IMR-90 (cell line): ENCODE measurements around the gene IFFO2. TPM values are rescaled to one million over a fixed set of nuclear protein-coding genes. Genes with fewer than 3 reads are reported as not detected.

ENCODE experiments used
- ATAC-seq: fragments of 200-7000 bp; cut with Tn5 transposase; 2 replicates; pipeline ENCODE4 v1.9.1; 2020; ENCODE audit warnings: low read depth, mild to moderate bottlenecking, moderate library complexity
- BruUV-seq: library from RNA; stranded (reverse); fragments of 400-500 nt; replicated peaks from 2 replicates; lab custom pipeline; 2021; lab: Mats Ljungman, UMichigan
- CTCF ChIA-PET: fragments of 300-600 bp; formaldehyde crosslinking; extraction: SDS; loops from one replicate; lab custom pipeline; 2021; ENCODE audit warnings: antibody characterized with exemption; lab: Yijun Ruan, JAX
- POLR2A ChIA-PET: fragments of 300-600 bp; sonication (Branson Sonifier 250); formaldehyde crosslinking; loops from one replicate; lab custom pipeline; 2022; ENCODE audit warnings: antibody characterized with exemption; ENCODE audit not compliant: unreplicated experiment; lab: Charles Lee
- DNase-seq: peaks from one replicate; pipeline ENCODE4 v3.0.0; 2013
- H2AFZ ChIP-seq: replicated peaks from 2 replicates; pipeline ENCODE3; 2013; ENCODE audit warnings: low read length, mild to moderate bottlenecking; ENCODE audit not compliant: poor library complexity
- H2AK5ac ChIP-seq: 2 replicates; pipeline ENCODE4 v1.6.1; 2013; ENCODE audit warnings: low read depth, low read length, inconsistent platforms
- H2AK9ac ChIP-seq: replicated peaks from 2 replicates; pipeline ENCODE3; 2013; ENCODE audit warnings: mild to moderate bottlenecking, low read depth, low read length, moderate library complexity; ENCODE audit not compliant: poor library complexity
- H2BK120ac ChIP-seq: 2 replicates; pipeline ENCODE4 v1.6.1; 2013; ENCODE audit warnings: low read depth, low read length, inconsistent platforms
- H2BK15ac ChIP-seq: 3 replicates; pipeline ENCODE4 v1.6.1; 2013; ENCODE audit warnings: low read depth, low read length, inconsistent platforms
- H2BK20ac ChIP-seq: 2 replicates; pipeline ENCODE4 v1.6.1; 2013; ENCODE audit warnings: low read depth, mild to moderate bottlenecking, inconsistent platforms, low read length, moderate library complexity
- H2BK5ac ChIP-seq: 2 replicates; pipeline ENCODE4 v1.6.1; 2013; ENCODE audit warnings: mild to moderate bottlenecking, low read depth, low read length, inconsistent platforms; ENCODE audit not compliant: poor library complexity, severe bottlenecking
- H3K14ac ChIP-seq: replicated peaks from 2 replicates; pipeline ENCODE4 v1.6.1; 2013; ENCODE audit warnings: low read depth, low read length, inconsistent platforms
- H3K18ac ChIP-seq: 2 replicates; pipeline ENCODE4 v1.6.1; 2013; ENCODE audit warnings: low read depth, low read length, control low read depth
- H3K23ac ChIP-seq: 2 replicates; pipeline ENCODE4 v1.6.1; 2013; ENCODE audit warnings: low read depth, low read length, inconsistent platforms
- H3K27ac ChIP-seq: 2 replicates; pipeline ENCODE4 v1.5.1; 2013; ENCODE audit warnings: mild to moderate bottlenecking, control low read depth, low read length; ENCODE audit not compliant: insufficient read depth
- H3K27me3 ChIP-seq: 2 replicates; pipeline ENCODE4 v1.6.1; 2013; ENCODE audit warnings: low read length; ENCODE audit not compliant: control insufficient read depth, insufficient read depth
- H3K36me3 ChIP-seq: 2 replicates; pipeline ENCODE4 v1.6.1; 2013; ENCODE audit warnings: low read length, mixed read lengths; ENCODE audit not compliant: control insufficient read depth, insufficient read depth
- H3K4ac ChIP-seq: 2 replicates; pipeline ENCODE4 v1.6.1; 2013; ENCODE audit warnings: low read depth, low read length, inconsistent platforms
- H3K4me1 ChIP-seq: 2 replicates; pipeline ENCODE4 v1.6.1; 2013; ENCODE audit warnings: low read length, mixed read lengths; ENCODE audit not compliant: control insufficient read depth, insufficient read depth
- H3K4me2 ChIP-seq: 2 replicates; pipeline ENCODE4 v1.6.1; 2013; ENCODE audit warnings: low read depth, mild to moderate bottlenecking, control low read depth, low read length, moderate library complexity
- H3K4me3 ChIP-seq: 2 replicates; pipeline ENCODE4 v1.5.1; 2013; ENCODE audit warnings: low read depth, mild to moderate bottlenecking, control low read depth, low read length, moderate library complexity; ENCODE audit not compliant: insufficient read depth
- H3K56ac ChIP-seq: 2 replicates; pipeline ENCODE4 v1.6.1; 2013; ENCODE audit warnings: low read length, inconsistent platforms; ENCODE audit not compliant: insufficient read depth; ENCODE audit errors: extremely low read depth
- H3K79me1 ChIP-seq, 2 experiments: 2 replicates each; pipeline ENCODE4 v1.6.1; 2013; ENCODE audit warnings: low read length in 2 of 2, inconsistent platforms in 1 of 2, low read depth in 1 of 2
- H3K9ac ChIP-seq: 2 replicates; pipeline ENCODE4 v1.6.1; 2013; ENCODE audit warnings: low read depth, low read length, control low read depth
- H3K9me1 ChIP-seq: 2 replicates; pipeline ENCODE4 v1.6.1; 2013; ENCODE audit warnings: low read length, inconsistent platforms; ENCODE audit not compliant: insufficient read depth
- H3K9me3 ChIP-seq: 2 replicates; pipeline ENCODE4 v1.6.1; 2013; ENCODE audit warnings: low read length; ENCODE audit not compliant: control insufficient read depth, insufficient read depth
- H4K20me1 ChIP-seq: 2 replicates; pipeline ENCODE4 v1.6.1; 2013; ENCODE audit warnings: low read length, inconsistent platforms; ENCODE audit not compliant: insufficient read depth
- H4K5ac ChIP-seq: 2 replicates; pipeline ENCODE4 v1.6.1; 2013; ENCODE audit warnings: mild to moderate bottlenecking, low read depth, low read length, control low read depth
- H4K8ac ChIP-seq, 2 experiments: 2 replicates each; pipeline ENCODE4 v1.6.1; 2013; ENCODE audit warnings: low read depth in 2 of 2, low read length in 2 of 2, control low read depth in 1 of 2, inconsistent platforms in 1 of 2
- H4K91ac ChIP-seq: 2 replicates; pipeline ENCODE4 v1.6.1; 2013; ENCODE audit warnings: low read depth, low read length, inconsistent platforms; ENCODE audit not compliant: insufficient read depth
- BHLHE40 ChIP-seq: fragments of 150-350 bp; IDR thresholded peaks from 2 replicates; pipeline ENCODE4 v1.6.1; 2016; ENCODE audit warnings: mild to moderate bottlenecking, low read depth, low read length
- WGBS, 2 experiments: methylation state at CpG; one replicate each; pipeline versions ENCODE4 v1.1.5 to v1.1.7; 2013; ENCODE audit warnings: missing lambda C conversion rate in 2 of 2; ENCODE audit not compliant: insufficient read length in 1 of 2; ENCODE audit errors: extremely low coverage in 2 of 2; 5-methylcytosine and 5-hydroxymethylcytosine counted together
- dilution Hi-C: fragments of 300-500 bp; cut with HindIII; formaldehyde crosslinking; loops from one replicate; pipeline ENCODE4 v1.14.3; 2018; ENCODE audit warnings: low sequenced_read_pairs; ENCODE audit not compliant: unreplicated experiment
- in situ Hi-C: fragments of 300-500 bp; cut with MboI; formaldehyde crosslinking; loops from 3 replicates; pipeline ENCODE4 v1.14.3; 2019; ENCODE audit warnings: low sequenced_read_pairs, inconsistent platforms, mixed read lengths
- intact Hi-C: fragments of 100-400 bp; cut with micrococcal nuclease; formaldehyde crosslinking; loops from 2 replicates; pipeline ENCODE4 v1.10.0; 2022
- polyA plus RNA-seq, 3 experiments: library from polyadenylated mRNA; depleted of rRNA; stranded (reverse); fragments of >200 nt; gene quantifications; 2 replicates each; pipeline ENCODE4 v1.2.3, GENCODE V29; 2012; ENCODE audit warnings: low replicate concordance in 1 of 3
- total RNA-seq: library from RNA; depleted of rRNA; stranded (reverse); fragments of >200 nt; gene quantifications from 2 replicates; pipeline ENCODE4 v1.2.3, GENCODE V29; 2012

IFFO2 gene
- total and polyA plus RNA-seq, 2 of the 4 experiments (the other 2 are of a cell fraction) = 14.5 to 18.2 TPM

DNA sequence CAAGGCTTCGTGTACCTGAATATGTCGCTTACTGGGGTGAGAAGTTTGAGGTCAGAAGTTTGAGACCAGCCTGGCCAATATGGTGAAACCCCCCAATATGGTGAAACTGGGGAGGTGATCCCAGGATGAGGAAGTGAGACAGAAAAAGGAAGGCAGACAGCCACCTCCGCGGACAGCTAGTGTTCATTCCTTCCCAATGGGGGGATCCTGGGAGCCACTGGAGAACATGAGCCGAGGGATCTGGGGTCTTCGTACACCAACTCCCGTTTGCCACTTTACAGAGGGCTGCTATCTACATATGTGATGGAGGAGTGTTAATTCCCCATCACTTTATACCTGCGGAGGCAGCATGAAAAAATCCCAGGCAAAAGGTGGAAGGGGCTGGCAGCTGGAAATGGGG lies 19.6 kb upstream of the IFFO2 start:
- no peak overlapping the region for H2AK5ac ChIP-seq
- intact Hi-C loops (no loop called here), in situ Hi-C loops (no loop called here), dilution Hi-C loops (no loop called here)
- no peak overlapping the region for H3K18ac ChIP-seq
- no CpG with 5 or more reads among the region's 8 CpGs for WGBS, 2 experiments
- H3K4ac ChIP-seq = no peak overlapping the region
- H2AFZ ChIP-seq = no peak overlapping the region
- ATAC-seq (no peak), DNase-seq (no peak)
- no peak overlapping the region for H2AK9ac ChIP-seq
- no peak overlapping the region for H2BK20ac ChIP-seq
- H3K4me1 ChIP-seq = no peaks in the 10 kb centered on the region
- no peaks in the 10 kb centered on the region for H3K9me1 ChIP-seq
- BruUV-seq = no TSS peak
- no peak overlapping the region for H3K9ac ChIP-seq
- H2BK120ac ChIP-seq = no peak overlapping the region
- peaks cover 11% of the 10 kb centered on the region; the same call in 1 of the 2 replicates for H3K27me3 ChIP-seq
- H4K8ac ChIP-seq = no peak overlapping the region
- H3K56ac ChIP-seq = no peak overlapping the region
- H3K4me3 ChIP-seq = no peak overlapping the region
- no peak overlapping the region for H3K4me2 ChIP-seq
- no peak overlapping the region for H3K14ac ChIP-seq
- no peaks in the 10 kb centered on the region for H3K79me1 ChIP-seq
- no peak overlapping the region for H3K23ac ChIP-seq
- no peak for TF ChIP-seq BHLHE40
- H3K9me3 ChIP-seq = peaks cover 6% of the 10 kb centered on the region
- H2BK5ac ChIP-seq = no peak overlapping the region
- H4K5ac ChIP-seq = no peak overlapping the region
- no peak overlapping the region for H3K27ac ChIP-seq
- ChIA-PET CTCF (interaction anchor here (1.3 to 1.7 kb wide), 2 partner anchors 63 to 69 kb away, joined by 3 to 7 read pairs; no protein-coding TSS in a partner anchor), POLR2A (no interaction called here)
- H4K91ac ChIP-seq = no peak overlapping the region
- no peaks in the 10 kb centered on the region for H4K20me1 ChIP-seq
- no peaks in the 10 kb centered on the region for H3K36me3 ChIP-seq
- no peak overlapping the region for H2BK15ac ChIP-seq
